Measurements from ENCODE around the gene AKIP1. TPM values are rescaled to one million over a fixed set of nuclear protein-coding genes. Genes with fewer than 3 reads are reported as not detected.

AKIP1 gene
- total RNA-seq, 1 experiment from 2014 or later, result 62.7 TPM

DNA sequence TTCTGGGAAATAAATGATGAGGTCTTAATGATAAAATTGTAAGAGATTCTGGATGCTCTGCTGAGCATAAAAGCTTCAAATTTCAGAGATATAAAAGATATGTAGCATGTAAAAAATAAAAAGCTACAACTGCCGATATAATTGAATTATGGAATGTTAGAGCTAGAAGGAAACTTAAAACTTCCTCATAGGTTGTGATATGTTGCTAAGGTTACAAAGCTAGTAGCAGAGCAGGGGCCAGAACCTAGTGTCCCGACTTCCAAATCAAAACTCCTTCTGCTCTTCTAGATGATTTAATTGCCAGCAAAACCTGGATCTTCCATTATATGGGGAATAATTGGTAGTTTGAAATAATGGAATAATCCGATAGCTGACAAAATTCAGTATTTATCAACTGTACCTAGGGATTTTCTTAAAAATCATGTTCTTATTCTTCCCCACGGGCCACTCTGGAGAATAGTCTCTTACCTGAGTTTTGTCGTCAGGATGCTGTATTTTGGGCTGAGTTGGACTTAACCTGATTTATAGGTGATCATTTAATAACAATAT, 31.6 kb downstream of the AKIP1 start, which contains the start of gene ASCL3:
Gene ASCL3 (minus strand): TSS at position 499 of the 549 bp plus-strand sequence. CDS start 4,855 bp downstream, outside the sequence.
- in situ Hi-C loops (cut with HindIII; ENCODE audit: low sequenced_read_pairs), result no loop called here
- no peak for DNase-seq (ENCODE audit: low spot score)

GRCh38 chr11:8947230-8947943, 36.4 kb downstream of the AKIP1 start:
- in situ Hi-C loops (cut with HindIII; ENCODE audit: low sequenced_read_pairs), result no loop called here
- DNase-seq (ENCODE audit: low spot score), result no peak

GRCh38 chr11:8948886-8949285, 37.9 kb downstream of the AKIP1 start:
- in situ Hi-C loops (cut with HindIII; ENCODE audit: low sequenced_read_pairs), result no loop called here
- DNase-seq (ENCODE audit: low spot score), result no peak

DNA sequence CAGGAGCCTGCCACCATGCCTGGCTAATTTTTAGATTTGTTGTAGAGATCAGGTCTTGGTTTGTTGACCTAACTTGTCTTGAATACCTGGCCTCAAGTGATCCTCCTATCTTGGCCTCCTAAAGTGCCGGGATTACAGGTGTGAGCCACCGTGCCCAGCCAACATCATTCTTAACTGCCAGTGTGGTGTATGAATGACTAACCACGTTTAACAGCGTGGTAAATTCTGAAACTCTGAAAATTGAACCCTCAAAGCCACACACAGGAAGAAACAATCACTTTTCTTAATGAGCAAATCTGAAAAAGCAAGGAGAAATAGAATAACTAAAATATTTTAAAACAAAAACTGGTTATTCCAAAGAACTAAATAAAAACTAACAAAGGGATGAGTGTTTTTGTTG, 45.9 kb downstream of the AKIP1 start:
- DNase-seq (ENCODE audit: low spot score), result no peak
- in situ Hi-C loops (cut with HindIII; ENCODE audit: low sequenced_read_pairs), result loop anchor here (5.0 kb wide), 1 partner anchor 40 kb away; no protein-coding TSS in a partner anchor

GRCh38 chr11:8959546-8960166, 48.7 kb downstream of the AKIP1 start:
- peak; percentile 83 for DNase-seq (ENCODE audit: low spot score)
- in situ Hi-C loops (cut with HindIII; ENCODE audit: low sequenced_read_pairs), result loop anchor here (5.0 kb wide), 1 partner anchor 42 kb away; no protein-coding TSS in a partner anchor

- in situ Hi-C loops (cut with HindIII; ENCODE audit: low sequenced_read_pairs), result no loop called here
- DNase-seq (ENCODE audit: low spot score), result no peak
These were observed 50.4 kb downstream of the AKIP1 start for GRCh38 chr11:8961401-8961800.

GRCh38 chr11:8962841-8963240, 51.9 kb downstream of the AKIP1 start:
- in situ Hi-C loops (cut with HindIII; ENCODE audit: low sequenced_read_pairs), result no loop called here
- no peak for DNase-seq (ENCODE audit: low spot score)

GRCh38 chr11:8963569-8964323, 52.8 kb downstream of the AKIP1 start:
- in situ Hi-C loops (cut with HindIII; ENCODE audit: low sequenced_read_pairs), result no loop called here
- DNase-seq (ENCODE audit: low spot score), result peak; percentile 91

DNA sequence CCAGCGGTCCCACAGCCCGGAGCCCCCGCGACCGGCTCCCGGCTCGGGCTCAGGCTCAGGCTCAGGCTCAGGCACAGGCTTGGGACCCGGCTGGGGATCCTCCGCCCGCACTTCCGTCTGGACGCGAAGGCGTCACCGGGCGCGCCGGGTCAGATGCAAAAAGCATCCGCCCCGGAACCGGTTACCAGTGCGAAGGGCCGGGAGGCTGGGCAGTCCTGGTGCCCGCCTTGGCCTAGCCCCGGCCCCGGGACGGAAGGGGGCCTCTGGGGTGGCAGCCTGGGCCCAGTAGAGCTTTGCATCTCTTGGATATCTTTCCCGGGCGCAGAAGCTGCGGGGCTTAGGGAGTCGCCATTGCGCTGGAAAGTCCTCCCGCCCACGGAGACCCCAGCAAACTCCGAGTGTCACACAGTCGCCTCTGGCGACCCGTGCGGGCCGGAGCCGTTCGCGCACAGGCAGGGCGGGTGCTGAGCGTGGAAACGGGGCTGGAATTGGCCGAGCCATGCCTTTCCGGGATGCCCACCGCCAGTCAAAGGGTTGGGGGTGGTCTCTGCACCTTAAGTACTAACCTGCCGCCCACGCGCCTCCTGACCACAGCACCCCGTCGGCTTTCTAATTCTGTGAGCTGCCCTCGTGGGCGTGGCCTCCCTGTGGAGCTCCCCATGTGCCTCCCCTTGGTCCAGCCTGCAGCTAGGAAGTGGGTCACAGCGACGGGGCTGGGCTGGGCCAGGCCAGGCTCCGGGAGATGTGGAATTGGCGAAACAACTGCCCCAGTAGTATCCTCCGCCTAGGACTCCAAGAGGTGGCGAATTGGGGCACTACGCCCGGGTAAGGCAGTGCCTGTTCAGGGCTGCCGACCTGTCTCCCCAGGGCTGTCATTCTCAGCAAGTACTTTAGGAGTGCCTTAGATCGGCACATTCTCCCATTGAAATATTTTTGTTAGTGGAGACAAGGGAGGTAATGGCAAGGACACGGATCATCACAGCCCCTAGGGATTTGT, 53.6 kb downstream of the AKIP1 start, which contains the start of gene TMEM9B:
Gene TMEM9B (minus strand): TSS at position 119 of the 997 bp plus-strand sequence. CDS start 129 bp downstream, outside the sequence.
- in situ Hi-C loops (cut with HindIII; ENCODE audit: low sequenced_read_pairs), result no loop called here
- DNase-seq (ENCODE audit: low spot score), result peak; percentile 91

DNA sequence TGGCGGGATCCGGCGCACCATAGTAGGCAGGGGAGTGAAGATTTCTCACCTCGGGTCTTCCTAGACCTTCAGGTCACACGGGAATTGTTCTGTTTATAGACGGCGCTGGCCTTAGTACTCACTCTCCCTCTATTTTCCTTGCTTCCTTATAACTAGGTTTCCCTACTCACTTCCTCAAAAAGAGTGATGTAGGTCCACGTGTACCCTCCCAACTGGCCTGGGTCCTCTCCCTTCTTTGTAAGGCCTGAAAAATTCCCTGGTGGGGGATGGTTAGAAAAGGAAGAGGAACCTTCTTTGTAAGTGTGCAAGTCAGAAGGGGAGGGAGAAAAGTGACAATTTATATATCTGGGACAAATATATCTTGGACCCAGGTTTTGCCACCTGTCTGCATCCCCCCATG, 56.2 kb downstream of the AKIP1 start:
- in situ Hi-C loops (cut with HindIII; ENCODE audit: low sequenced_read_pairs), result no loop called here
- DNase-seq (ENCODE audit: low spot score), result no peak

Other genes with a start within 250 kb of the AKIP1 start
- gene TRIM66, start 228.5 kb upstream of the AKIP1 start, total RNA-seq (2014; rRNA removed; shearing (Covaris generic)), result 0.49 and 2.4 TPM in 2 replicates
- 1,481 and 2,040 TPM in 2 replicates for gene RPL27A, start 228.4 kb upstream of the AKIP1 start, total RNA-seq (2014; rRNA removed; shearing (Covaris generic))
- gene C11orf16, start 21.8 kb downstream of the AKIP1 start, total RNA-seq (2014; rRNA removed; shearing (Covaris generic)), result not detected in 2 replicates
- not detected in 2 replicates for gene ASCL3, start 31.8 kb downstream of the AKIP1 start, total RNA-seq (2014; rRNA removed; shearing (Covaris generic))
- gene TMEM9B, start 53.3 kb downstream of the AKIP1 start, total RNA-seq (2014; rRNA removed; shearing (Covaris generic)), result 23.6 and 30.2 TPM in 2 replicates
- 1.1 and 2.5 TPM in 2 replicates for gene NRIP3, start 92.8 kb downstream of the AKIP1 start, total RNA-seq (2014; rRNA removed; shearing (Covaris generic))
- 0.06 TPM in 1 of 2 replicates, not detected in the other for gene SCUBE2, start 180.4 kb downstream of the AKIP1 start, total RNA-seq (2014; rRNA removed; shearing (Covaris generic))

All from G401 (cell line).